Measurements from ENCODE around the gene PTBP3.
A peak's percentile ranks its signal among the peaks of the same experiment; 100 is the strongest.
"Not testable (repeated sequence)": the region's sequence is repeated elsewhere in the genome, so short reads cannot be mapped to it uniquely, and the experiment has no call there.

The PTBP3 gene, protein sequence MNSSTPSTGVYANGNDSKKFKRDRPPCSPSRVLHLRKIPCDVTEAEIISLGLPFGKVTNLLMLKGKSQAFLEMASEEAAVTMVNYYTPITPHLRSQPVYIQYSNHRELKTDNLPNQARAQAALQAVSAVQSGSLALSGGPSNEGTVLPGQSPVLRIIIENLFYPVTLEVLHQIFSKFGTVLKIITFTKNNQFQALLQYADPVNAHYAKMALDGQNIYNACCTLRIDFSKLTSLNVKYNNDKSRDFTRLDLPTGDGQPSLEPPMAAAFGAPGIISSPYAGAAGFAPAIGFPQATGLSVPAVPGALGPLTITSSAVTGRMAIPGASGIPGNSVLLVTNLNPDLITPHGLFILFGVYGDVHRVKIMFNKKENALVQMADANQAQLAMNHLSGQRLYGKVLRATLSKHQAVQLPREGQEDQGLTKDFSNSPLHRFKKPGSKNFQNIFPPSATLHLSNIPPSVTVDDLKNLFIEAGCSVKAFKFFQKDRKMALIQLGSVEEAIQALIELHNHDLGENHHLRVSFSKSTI

GRCh38 chr9:112332977-112333638 lies at the start of gene PTBP3:
Gene PTBP3, minus strand, starts transcription at chr9:112333619. Its CDS starts 35,754 bp downstream, at chr9:112297865.
- TF ChIP-seq POLR2A (IDR thresholded peaks at IDR 0.05; ENCODE audit: low read length) (peak; percentile 52), GATA1 (IDR thresholded peaks at IDR 0.05; ENCODE audit: low read depth, low read length) (no peak)

GRCh38 chr9:112382501-112383364 lies 49.3 kb upstream of the PTBP3 start:
- DNase-seq = no peak
- no peak for TF ChIP-seq GATA1 (IDR thresholded peaks at IDR 0.05; ENCODE audit: low read depth, low read length)
- no peak for TF ChIP-seq POLR2A (IDR thresholded peaks at IDR 0.05; ENCODE audit: low read length)

More at GRCh38 chr9:112332977-112333638, at the start of gene PTBP3:
- peak; percentile 89 to 91 for DNase-seq

GRCh38 chr9:112382066-112382465 lies 48.6 kb upstream of the PTBP3 start:
- no peak for DNase-seq
- TF ChIP-seq POLR2A (IDR thresholded peaks at IDR 0.05; ENCODE audit: low read length) = no peak

GRCh38 chr9:112380825-112381221 lies 47.4 kb upstream of the PTBP3 start:
- TF ChIP-seq POLR2A (IDR thresholded peaks at IDR 0.05; ENCODE audit: low read length) (no peak), GATA1 (IDR thresholded peaks at IDR 0.05; ENCODE audit: low read depth, low read length) (no peak)
- DNase-seq = peak; percentile 60 to 71

GRCh38 chr9:112380102-112380824 lies 46.8 kb upstream of the PTBP3 start, which contains the start of gene HSDL2:
Gene HSDL2, plus strand, starts transcription at chr9:112380108. Its CDS starts 56 bp downstream, at chr9:112380164.
- TF ChIP-seq POLR2A (IDR thresholded peaks at IDR 0.05; ENCODE audit: low read length) = no peak
- DNase-seq = peak; percentile 75 to 78

DNA sequence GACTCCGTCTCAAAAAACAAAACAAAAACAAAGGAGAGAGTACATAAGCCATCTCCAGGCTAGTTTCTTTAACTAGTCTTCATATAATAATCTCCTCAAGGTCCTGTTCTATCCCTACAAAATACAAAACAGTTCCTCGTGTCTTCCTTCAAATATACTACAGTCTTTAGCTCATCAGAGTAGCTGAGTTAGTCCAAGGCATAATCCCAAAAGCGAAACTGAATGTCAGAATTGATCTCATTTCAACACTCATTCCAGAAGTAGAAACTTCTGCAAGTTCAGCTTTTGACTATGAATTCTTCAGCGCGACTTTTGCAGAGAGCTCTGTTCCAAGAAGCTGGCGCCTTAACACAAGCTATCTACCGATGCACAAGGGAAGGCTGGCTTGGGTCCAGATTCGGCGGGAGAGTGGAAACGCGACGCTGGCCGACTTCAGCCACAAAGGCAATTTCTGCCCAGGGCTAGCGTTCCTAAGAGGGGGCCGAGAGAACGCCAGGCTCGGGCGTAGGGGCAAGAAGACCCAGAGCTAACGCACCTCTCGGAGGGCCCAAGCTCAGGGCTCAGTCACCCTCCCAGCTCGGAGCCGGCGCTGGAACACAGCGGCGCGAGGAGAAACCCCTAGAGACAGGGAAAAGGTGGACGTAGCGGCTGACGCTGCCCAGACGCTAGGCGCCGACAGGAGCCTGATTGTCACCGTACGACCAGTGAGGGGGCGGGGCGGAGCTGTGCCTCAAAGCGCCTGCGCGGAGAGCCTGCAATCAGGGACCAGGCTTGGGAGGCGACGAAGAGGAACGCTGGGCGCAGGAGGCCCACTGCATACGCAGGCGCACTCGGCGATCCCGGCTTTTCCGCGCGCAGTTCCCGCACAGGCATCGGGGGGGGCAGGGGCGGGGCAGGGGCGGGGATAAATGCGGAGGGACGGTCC lies 46.0 kb upstream of the PTBP3 start:
- TF ChIP-seq GATA1 (IDR thresholded peaks at IDR 0.05; ENCODE audit: low read depth, low read length) (no peak), POLR2A (IDR thresholded peaks at IDR 0.05; ENCODE audit: low read length) (peak; percentile 98)
- DNase-seq = peak; percentile 99

DNA sequence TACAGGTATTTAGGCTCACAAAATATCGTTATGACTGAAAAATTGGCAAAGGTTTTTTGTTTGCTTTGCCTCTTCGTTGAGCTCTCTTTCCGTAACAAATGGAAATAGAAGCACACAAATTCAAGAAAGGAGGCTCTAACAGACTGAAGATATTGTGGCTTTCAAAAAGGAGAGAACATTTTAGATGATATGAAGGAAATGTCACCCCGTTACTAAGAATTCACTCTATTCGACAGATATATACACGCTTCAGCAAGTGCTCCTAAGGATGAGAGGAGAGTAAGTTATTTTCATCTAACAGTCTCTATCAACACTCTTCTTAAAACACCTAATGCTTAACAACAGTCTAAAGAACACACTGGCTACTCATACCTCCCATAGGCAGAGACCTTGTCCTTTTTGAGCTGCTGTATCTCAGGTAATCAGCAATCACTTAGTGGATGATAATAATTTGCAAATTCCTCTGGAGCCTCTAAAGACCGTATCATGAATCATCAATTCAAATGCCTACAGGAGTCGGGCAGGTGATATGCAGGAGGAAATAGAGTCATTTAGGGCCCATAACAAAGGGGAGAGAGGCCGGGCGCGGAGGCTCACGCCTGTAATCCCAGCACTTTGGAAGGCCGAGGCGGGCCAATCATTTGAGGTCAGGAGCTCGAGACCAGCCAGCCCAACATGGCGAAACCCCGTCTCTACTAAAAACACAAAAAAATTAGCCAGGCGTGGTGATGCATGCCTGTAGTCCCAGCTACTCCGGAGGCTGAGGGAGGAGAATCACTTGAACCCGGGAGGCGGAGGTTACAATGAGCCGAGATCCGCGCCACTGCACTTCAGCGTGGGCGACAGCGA lies 45.1 kb upstream of the PTBP3 start:
- TF ChIP-seq POLR2A (IDR thresholded peaks at IDR 0.05; ENCODE audit: low read length) (no peak), GATA1 (IDR thresholded peaks at IDR 0.05; ENCODE audit: low read depth, low read length) (no peak)
- peak; percentile 54 for DNase-seq

- DNase-seq = peak; percentile 33 to 49
- TF ChIP-seq GATA1 (IDR thresholded peaks at IDR 0.05; ENCODE audit: low read depth, low read length) = no peak
Observed at GRCh38 chr9:112377684-112378327, 44.4 kb upstream of the PTBP3 start.

DNA sequence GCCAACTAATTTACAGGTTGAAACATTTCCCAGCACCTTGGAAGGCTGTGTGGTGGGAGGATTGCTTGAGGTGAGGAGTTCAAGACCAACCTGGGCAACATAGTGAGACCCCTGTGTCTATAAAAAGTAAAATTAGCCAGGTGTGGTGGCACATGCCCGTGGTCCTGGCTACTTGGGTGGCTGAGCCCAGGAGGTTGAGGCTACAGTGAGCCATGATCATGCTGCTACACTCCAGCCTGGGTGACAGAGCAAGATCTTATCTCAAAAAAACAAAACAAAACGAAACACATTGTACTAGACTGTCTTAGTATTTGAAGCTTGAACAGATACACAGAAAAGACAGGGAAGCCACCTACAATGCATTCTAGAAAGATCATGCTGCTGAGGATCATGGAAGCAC lies 43.7 kb upstream of the PTBP3 start:
- DNase-seq = peak; percentile 63 to 77

GRCh38 chr9:112375361-112375760 lies 41.9 kb upstream of the PTBP3 start:
- peak in 1 of 2 experiments; percentile 11 for DNase-seq
- no peak for TF ChIP-seq POLR2A (IDR thresholded peaks at IDR 0.05; ENCODE audit: low read length)
- TF ChIP-seq GATA1 (IDR thresholded peaks at IDR 0.05; ENCODE audit: low read depth, low read length) = no peak

More for the DNA sequence above, 43.7 kb upstream of the PTBP3 start:
- TF ChIP-seq POLR2A (IDR thresholded peaks at IDR 0.05; ENCODE audit: low read length) = peak; percentile 60
- TF ChIP-seq GATA1 (IDR thresholded peaks at IDR 0.05; ENCODE audit: low read depth, low read length) = no peak

DNA sequence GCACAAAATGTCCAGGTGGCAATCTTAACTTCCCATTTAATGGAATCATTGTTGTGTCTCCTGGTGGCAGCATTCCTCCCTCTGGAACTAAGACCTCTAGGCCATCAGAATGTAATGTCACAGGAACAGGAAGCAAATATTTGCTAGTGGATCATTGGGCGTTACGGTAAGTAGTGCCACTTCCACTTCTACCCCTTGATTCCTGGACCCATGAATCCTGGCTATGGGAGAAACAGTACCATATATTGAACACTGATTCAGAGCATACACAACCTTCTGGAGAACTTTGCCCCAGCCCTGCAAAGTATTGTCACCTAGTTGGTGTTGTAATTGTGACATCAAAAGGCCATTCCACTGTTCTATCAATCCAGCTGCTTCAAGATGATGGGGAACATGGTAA lies 40.8 kb upstream of the PTBP3 start:
- not testable (repeated sequence) for DNase-seq

- DNase-seq = not testable (repeated sequence)
Observed at GRCh38 chr9:112373666-112374065, 40.2 kb upstream of the PTBP3 start.

Measured in erythroblast (primary cell).